ENCODE results near the gene RAB5B.
"Not testable (repeated sequence)": the region's sequence is repeated elsewhere in the genome, so short reads cannot be mapped to it uniquely, and the experiment has no call there.

The RAB5B gene

GRCh38 chr12:56020423-56021184 is 46.7 kb downstream of the RAB5B start, which contains the start of gene IKZF4:
TSS of gene IKZF4 (plus strand) at chr12:56021043. CDS start at chr12:56021494, 451 bp downstream.
- no peak for DNase-seq

GRCh38 chr12:56021889-56022497 is 48.1 kb downstream of the RAB5B start:
- DNase-seq: no peak

GRCh38 chr12:56028511-56029165 is 54.8 kb downstream of the RAB5B start:
- no peak for DNase-seq

- no peak for DNase-seq
These were observed 55.3 kb downstream of the RAB5B start for GRCh38 chr12:56029166-56029519.

- DNase-seq: no peak
These were observed 55.9 kb downstream of the RAB5B start for GRCh38 chr12:56029666-56030293.

GRCh38 chr12:56031987-56032386 is 58.1 kb downstream of the RAB5B start:
- DNase-seq: no peak

GRCh38 chr12:56034586-56035332 is 60.9 kb downstream of the RAB5B start:
- no peak for DNase-seq

- no peak for DNase-seq
These were observed 63.3 kb downstream of the RAB5B start for GRCh38 chr12:56037161-56037560.

GRCh38 chr12:56038022-56038655 is 64.3 kb downstream of the RAB5B start:
- DNase-seq: no peak

- DNase-seq: no peak
These were observed 66.3 kb downstream of the RAB5B start for GRCh38 chr12:56040151-56040550.

GRCh38 chr12:56040963-56041551 is 67.2 kb downstream of the RAB5B start:
- no peak for DNase-seq

- peak; percentile 78 to 79 for DNase-seq
These were observed 67.9 kb downstream of the RAB5B start, which contains the start of gene RPS26 for GRCh38 chr12:56041552-56042429. TSS of gene RPS26 (plus strand) at chr12:56041918. CDS start at chr12:56042167, 249 bp downstream.

- not testable (repeated sequence) for DNase-seq
These were observed 68.5 kb downstream of the RAB5B start for GRCh38 chr12:56042430-56042813.

- no peak for DNase-seq
These were observed 69.0 kb downstream of the RAB5B start for GRCh38 chr12:56042843-56043242.

Data from cerebellar nuclear complex (tissue), 1 donor.